Activated T-cell treated with anti-CD3 and anti-CD28 coated beads for 48 hours (primary cell): ENCODE data around the gene S100A5.
A peak's percentile ranks its signal among the peaks of the same experiment; 100 is the strongest.

Experiments used
- DNase-seq: peaks from one replicate; pipeline ENCODE4 v3.0.0-alpha.2; 2020; ENCODE audit warnings: low read depth

Gene S100A5

DNA sequence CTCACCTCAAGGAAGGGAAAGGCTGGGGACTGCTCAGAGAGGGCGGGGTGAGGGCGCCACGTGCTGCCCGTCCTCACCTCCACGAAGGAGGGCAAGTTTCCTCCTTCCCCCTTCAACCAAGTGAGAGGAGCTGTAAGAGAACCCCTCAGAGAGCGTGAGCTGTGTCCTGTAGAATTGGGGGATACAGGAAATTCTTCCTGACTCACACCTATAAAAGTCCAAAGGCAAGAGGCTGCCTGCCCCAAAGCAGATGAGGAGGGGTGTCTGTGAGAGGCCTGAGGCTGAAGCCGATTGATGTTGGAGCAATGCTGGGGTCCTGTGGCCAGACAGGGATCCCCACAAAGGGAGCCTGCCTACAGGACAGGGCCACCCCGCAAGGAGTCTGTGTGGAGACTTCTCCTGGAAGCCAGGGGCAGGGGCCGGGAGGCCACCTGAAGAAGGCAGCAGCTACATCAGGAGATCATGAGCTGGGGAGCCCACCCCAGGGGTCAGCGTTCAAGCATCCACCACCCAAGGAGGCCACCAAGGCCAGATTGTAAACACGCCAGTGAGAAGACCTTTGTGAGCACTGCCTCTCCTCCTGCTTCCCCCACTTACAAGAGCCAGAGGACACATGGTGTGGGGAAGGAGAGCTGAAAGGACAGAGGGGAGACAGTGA is 32.7 kb downstream of the S100A5 start:
- DNase-seq = no peak

- no peak for DNase-seq
Observed at GRCh38 chr1:153506831-153507413, 33.8 kb downstream of the S100A5 start.

- DNase-seq = no peak
Observed at GRCh38 chr1:153506386-153506785, 34.3 kb downstream of the S100A5 start.

DNA sequence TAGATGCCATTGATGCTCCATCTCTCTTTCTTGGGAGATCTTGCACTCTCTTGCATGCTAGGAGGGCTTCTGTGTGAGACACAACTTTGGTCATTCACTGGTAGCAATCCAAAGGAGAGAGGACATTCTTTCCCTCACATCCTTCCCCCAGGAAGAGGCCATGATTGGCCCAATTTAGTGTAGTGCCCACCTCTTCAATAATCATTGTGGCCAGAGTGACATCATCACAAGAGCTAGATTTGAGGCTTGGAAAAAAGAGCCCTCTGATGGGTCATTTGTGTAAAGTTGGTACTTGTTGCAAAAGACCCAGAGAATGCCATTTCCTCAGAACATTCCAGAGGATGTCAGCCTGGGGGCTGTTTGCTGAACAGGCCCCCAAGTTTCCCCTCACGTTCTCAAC is 35.2 kb downstream of the S100A5 start:
- DNase-seq = no peak

- no peak for DNase-seq
Observed at GRCh38 chr1:153503766-153504165, 37.0 kb downstream of the S100A5 start.

DNA sequence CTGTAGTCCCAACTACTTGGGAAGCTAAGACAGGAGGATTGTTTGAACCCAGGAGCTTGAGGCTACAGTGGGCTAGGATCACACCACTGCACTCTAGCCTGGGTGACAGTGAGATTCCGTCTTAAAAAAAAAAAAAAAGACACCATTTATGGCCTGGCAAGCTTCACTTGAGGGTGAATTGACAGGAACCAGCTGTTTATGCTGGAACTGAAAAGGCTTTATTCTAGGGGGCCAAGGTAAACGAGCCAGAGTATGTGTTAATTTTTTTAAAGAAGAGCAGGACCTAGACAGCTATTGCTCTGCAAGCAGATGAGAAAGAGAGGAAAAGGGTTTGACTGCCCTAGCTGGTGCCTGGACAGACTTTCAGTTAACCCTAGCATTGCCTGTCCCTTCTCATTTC is 42.0 kb downstream of the S100A5 start:
- no peak for DNase-seq

GRCh38 chr1:153495536-153495935 is 45.2 kb downstream of the S100A5 start:
- no peak for DNase-seq

GRCh38 chr1:153494976-153495535 is 45.7 kb downstream of the S100A5 start:
- DNase-seq = peak; percentile 74

DNA sequence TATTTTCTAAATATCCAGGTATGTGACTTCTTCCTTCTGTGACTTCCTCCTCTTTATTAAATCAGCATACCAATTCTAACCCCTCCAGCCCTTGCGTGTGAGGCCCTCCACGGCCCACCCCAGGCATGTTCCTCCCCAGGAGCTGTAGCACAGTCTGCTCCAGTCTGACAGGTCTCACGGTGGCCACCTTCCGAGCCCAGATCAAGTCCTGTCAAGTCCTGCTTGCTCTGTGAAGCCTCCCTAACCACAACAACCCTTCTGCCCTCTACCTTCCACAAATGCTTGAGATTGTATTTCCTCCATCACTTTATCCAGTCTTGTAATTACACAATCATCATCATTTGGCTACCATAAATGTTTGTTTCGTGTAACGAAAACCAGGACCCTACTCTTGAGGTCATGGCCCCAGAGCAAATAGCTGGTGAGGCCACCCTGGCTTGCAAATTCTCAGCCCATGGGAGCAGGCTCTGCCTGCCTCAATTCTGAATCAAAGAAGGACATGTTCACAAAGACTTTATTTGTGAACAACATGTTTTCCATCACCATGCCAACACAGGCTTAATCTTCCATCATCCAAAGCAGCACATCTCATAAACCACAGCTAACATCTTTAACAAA is 47.3 kb downstream of the S100A5 start:
- no peak for DNase-seq

GRCh38 chr1:153490272-153491051 is 50.3 kb downstream of the S100A5 start:
- DNase-seq = no peak

DNA sequence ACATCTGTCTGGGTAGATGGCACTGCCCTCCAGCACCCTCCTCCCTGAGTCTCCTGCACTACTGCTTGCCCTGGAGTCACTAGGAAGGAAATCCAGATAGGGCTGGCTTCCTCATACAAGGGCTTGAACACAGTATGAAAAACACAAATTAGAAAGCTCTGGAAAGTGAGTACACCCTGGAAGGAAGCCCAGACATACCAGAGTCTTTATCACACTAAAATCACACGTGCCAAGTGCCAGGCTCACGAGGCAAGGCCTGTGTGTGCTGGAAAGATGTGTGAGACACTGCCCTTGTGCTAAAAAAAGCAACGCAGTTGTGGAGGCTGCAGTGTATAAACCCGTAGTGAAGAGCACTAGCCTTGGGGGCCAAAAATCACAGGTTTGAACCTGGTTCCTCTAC is 52.0 kb downstream of the S100A5 start:
- no peak for DNase-seq

DNA sequence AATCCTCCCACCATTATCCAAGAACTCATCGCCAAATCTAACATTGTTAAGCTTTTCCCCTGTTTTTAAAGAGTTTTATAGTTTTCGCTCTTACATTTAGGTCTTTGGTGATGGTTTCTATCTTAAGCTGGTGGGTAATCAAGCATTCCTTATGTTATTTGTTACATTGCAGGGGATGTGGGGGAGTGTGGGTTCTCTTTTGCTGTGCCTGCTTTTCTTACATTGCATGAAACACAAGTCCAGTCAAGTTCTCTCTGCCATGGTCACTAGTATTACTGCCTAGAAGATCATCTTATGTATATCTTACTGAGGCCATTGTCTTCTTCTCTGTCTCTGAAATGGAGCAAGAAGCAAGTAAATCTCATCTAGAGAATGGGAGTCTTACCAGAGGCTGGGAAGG is 53.0 kb downstream of the S100A5 start:
- DNase-seq = no peak
